NCI-H1105 (cell line): Measurements from ENCODE around the gene VEPH1.

ENCODE experiments used
- DNase-seq: peaks from one replicate; lab custom pipeline; 2025; lab: John Stamatoyannopoulos, UW

VEPH1 gene

DNA sequence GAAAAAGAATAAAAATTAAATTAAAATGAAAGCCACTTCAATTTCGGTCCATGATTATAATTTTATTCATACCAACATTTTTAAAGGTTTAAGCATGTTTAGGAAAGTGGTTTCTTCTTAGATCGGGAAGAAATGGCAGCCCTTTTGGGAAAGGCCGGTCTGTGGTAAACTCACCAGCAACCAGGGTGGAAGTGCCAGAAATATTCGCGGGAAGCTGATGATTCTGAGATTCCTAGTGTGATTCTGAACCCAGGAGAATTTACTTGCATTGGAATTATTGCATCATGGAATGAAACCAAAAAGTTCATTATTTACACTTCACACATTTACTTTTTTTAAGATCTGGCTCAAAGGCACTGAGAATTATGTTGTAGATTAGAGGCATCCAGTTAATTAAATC, 246.1 kb downstream of the VEPH1 start:
- no peak for DNase-seq

DNA sequence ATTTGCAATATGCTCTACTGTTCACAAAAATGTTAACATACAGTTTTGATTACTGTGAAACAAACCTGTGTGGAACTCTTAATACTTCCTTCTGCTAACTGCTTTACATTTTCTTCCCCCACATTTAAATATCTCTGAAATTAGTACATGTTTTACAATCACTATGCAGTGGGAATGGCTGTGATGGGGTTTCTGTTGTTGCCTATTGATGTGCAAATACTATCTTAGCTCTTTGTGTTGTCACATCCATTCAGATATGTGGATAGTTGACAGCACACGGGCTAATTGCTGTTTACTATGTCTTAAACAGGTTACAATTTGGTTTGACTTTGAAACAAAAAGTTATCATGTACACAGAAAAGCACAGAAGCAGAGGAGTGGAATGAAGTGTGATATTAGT, 247.4 kb downstream of the VEPH1 start:
- DNase-seq: no peak

DNA sequence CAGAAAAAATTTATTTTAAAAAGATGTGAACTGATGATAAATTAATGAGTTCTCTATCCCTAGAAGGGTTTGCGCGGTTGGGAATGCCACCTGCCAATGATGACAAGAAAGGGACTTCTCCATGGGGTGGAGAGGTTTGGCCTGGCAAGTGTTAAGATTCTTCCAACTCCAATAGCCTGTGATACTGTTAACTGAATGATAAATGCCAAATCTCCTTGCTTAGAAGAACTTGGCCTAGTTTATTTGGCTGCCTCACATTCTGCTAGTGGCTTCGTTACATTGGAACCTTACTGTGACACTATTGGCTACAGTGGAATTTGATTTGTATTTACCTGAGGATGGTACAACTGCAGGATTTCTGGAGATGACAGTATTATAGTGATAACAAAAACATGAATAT, 251.5 kb downstream of the VEPH1 start:
- no peak for DNase-seq

DNA sequence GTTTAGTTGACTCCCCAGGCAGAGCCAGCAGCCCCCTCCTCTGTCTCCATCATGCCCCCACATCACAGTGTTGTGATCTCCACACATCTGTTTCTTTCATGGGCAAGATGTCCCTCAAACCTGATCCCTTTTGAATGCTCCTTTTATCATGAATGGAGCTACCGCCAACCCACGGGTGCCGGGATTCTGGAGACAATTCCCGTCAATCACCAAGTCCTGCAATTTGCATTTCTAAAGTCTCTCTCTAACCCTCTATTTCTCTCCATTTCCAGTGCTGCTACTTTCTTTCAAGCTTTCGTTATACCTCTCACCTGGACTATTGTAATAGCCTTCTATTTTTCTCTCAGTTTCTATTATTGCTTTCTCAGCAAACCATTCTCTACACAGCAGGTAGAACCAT, 253.6 kb downstream of the VEPH1 start:
- DNase-seq: no peak

DNA sequence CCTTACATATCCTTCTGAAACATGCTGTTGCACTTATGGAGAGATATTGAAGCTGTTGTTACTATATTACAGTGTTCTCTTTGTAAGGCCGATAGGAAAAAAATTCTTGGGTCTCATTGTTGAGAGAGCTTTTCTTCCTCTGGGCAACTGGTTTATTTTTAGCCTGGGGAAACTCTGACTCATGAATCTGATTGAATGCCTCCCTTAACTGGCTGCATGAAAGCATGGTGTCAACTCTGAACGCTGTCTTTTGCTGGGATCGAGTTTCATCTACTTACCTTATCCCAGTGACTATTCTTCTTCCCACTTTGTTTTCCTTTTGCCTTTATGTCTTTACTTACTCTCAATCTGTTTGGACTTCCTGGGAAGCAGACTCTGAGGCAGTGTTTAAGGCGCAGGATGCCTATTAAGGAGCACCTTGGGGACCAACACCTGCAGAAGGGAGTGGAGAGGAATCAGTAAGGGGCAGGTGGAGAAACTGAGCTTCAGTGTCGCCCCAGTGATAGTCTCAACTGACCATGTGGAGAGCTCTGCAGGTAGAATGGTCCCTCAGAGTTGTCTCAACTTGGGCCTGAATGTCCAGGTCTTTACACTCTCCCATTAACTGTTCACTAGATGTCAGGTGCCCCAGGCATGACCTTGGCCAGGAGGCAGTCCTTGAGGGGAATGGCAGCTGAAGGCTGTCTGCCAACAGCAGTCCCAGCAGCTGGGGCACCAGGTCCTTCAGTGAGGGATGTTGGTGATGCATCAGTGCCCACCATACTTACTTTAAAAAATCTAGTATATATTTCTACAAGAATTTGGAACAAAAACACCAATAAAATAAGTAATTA, 254.4 kb downstream of the VEPH1 start:
- DNase-seq: no peak

DNA sequence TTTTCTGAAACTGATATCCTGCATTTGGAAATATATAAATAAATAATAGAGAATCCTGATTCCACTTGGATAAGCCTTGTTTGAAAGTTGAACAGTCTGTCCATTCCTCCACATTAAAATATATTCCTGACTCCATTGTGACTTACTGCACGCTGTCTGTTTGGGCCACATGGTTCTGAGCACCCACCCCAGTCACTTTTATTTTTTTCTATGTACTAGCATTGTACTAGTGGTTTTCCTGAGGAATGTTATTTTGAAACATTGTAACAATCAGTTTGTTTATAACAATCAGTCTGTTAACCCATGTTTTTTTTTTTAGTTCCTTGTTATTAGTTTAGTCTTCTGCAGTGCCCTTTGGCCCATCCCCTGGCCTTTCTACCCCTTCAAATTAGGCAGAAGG, 255.8 kb downstream of the VEPH1 start:
- DNase-seq: no peak

DNA sequence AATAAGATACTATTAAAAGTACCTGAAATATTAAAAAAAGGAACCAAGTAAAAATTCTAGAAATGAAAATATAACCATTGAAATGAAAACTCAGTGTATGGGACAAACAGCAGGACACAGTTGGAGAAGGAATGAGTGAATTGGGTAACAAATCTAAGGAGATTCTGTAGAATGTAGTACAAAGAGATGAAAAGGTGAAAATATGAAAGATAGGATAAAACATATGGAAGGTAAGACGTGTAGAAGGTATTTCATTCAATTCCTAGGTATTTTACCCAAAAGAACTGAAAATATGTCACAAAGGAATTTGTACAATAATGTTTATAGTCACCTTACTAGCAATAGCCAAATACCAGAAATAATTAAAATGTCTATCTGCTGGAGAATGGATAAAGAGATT, 260.4 kb downstream of the VEPH1 start:
- DNase-seq: no peak

DNA sequence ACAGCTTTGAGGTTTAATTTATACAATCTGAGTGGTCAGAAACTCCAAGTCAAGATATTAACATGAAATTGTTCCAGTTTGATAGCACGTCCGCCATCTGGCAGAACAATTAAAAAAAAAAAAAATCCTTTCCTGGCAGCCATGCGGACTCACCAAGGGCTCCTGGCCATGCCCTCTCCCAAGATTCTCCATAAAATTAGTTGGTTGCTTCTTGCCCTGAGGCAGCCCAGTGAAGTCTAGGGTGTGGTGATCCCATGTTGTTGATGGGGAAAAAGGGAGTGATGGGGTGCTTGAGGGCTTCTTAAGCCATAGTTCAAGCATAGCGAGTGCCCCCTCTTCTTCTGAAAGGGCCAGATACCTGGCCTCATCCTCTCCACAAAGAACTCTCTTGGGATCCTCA, 261.6 kb downstream of the VEPH1 start:
- DNase-seq: no peak

DNA sequence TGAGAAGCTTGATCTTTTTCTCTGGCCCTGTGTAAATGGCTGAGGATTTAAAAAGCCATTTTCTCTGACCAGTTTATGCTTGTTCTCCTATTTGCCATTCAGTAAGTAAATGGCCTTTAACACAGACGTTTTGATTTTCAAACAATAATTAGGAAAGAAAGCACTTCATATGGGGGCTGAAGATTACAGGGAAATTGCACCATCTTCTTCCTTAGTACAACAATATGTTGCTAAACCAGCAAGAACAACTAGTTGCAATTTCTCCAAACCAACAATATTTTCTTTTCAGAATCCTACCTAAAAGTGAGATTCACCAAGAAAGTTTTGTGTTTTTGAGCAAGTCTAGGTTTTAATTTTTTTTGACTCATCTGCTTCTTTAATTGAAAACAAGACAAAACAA, 262.8 kb downstream of the VEPH1 start:
- no peak for DNase-seq

DNA sequence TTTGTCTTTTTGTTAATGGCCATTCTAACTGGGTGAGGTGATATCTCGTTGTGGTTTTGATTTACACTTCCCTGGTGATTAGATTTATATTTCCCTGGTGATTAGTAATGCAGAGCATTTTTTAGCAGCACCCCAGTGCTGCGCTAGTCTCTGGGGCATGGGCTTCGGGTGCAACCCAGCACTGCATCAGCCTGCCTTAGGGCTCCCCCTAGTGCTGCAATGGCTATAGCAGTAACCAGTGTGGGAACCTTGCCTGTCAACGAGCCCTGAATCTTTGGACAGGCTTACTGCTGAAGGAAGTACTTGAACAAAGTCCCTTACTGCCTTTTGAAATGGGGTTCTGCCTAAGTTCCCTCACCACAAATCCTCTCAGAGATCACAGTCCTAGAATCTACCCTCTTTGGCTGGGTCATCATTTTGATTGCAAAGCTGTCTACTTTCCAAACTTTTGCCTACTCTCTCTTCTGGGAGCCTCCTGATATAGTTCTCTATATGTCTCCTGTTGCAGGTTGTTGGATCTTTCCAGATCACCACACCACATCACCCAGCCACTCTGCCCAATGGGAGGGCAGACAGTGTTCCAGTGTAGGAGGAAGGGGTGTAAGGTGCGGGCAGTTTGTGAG, 264.0 kb downstream of the VEPH1 start:
- peak; percentile 64 for DNase-seq

DNA sequence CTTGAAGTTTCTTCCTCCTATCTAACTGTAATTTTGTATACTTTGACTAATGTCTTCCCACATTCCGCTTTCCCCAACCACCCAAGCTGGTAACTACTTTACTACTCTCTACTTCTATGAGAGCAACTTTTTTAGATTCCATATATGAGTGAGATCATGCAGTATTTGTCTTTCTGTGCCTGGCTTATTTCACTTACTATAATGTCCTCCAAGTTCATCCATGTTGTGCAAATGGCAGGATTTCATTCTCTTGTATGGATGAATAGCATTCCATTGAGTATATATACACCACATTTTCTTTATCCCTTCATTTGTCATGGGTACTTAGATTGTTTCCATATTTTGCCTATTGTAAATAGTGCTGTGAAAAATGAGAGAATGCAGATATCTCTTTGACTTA, 264.8 kb downstream of the VEPH1 start:
- no peak for DNase-seq

DNA sequence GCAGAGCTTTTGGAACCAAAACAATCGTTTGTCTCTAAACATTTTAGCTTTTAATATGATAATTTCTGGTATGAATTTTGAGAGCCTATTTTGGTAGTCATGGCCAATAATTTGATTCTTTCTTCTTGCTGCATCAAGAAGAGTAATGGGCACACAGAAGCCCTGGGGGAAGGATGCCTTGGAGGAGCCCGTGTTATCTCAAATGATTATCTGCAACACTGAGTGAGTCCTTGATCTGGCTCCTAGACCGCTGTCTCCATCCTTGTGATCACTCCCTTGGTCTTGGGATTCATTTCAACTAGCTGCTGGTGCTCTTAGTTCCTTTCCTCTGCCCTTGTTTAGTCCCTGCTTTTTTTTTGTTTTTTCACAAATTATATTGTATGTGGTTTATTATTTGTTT, 265.3 kb downstream of the VEPH1 start:
- DNase-seq: no peak

DNA sequence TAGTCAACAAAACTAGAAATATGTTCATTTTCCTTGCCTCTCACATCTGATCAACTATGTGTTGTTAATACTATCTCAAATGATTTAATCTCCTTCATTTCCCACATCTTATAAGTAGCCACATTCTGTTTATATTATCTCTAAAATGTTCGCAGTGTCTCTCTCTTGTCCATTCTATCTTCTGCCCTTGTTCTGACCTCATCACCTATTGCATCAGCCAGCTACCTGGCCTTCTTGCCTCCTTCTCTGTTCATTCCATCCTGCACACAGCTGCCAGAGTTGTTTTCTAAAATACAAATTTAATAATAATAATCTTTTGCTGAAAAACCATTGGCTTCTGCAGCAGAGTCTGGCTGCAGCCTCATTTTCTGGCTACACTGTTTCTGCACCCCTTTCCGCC, 267.9 kb downstream of the VEPH1 start:
- DNase-seq: no peak

DNA sequence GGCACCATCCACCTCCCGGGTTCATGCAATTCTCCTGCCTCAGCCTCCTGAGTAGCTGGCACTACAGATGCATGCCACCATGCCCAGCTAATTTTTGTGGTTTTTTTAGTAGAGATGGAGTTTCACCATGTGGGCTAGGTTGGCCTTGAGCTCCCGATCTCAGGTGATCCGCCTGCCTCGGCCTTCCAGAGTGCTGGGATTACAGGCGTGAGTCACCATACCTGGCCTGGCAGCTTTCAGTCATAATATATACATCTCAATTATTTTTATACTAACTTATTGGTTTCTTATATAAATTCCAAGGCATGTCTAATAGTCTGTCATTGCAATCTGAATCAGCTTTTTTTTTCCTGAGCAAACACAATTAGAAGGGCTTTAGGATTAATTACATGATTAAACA, 269.3 kb downstream of the VEPH1 start:
- no peak for DNase-seq

DNA sequence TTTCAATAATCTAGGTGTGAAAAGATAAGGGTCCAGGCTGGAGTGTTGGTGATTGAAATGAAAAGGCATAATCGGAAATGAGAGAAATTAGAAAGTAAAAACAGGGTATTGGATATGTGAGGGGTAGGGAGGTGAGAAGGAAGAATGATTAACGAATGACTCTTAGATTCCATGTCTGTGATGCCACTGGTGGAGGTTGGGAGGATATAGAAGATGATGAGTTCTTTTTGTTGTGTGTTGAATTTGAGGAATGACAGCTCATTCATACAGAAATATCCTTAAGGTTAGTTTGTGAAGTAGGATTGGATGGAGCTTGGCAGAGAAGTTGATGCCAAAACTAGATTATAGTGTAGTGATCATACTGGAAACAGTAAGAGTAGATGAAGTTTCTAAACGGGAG, 271.1 kb downstream of the VEPH1 start:
- DNase-seq: no peak

DNA sequence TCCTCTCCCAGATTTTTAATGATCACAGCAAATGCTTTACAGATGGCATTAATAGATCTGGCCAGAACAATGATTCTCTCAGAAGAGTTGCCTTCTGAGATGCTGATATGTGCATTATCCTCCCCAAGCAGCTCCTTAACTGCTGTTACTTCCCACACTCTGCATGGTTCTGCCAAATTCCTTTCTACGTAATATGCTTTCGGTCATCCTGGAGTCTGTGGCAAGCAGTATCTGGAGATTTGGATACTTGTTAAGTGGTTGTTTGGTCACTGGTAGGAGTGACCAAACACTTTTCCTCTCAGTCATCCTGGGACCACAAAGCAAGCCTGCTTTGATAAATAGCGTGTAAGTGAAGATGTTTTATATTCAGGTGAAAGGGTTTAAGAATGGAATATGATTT, 272.1 kb downstream of the VEPH1 start:
- DNase-seq: no peak

DNA sequence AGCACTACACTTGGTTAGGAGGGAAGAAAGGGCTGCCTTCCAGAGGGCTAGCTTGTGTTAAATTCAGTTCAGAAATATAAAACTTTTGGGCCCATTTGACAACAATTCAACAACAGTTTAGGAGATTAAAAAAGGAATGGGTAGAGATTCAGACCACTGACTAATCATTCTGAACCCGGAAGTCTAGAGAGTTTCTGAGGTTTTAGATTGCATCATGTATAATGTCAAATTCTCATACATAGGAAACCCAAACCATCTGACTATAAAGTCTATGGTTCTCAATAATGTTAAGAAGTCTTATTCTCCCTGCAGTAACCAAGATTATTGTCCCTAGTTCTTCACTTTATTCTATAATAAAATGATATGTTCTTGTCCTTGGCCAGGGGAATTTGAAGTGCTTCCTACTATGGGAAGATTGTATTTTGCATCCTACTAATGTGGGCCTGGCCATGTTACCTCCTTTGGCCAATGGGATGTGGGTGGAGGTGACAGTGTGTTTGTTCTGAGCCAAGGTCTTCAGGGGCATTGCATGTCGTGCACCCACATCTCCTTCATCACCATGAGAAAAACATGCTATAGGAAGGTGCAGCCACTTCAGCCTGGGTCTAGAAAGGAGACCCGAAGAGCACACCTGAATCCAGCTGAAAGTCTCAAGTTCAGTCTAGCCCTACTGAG, 276.9 kb downstream of the VEPH1 start:
- DNase-seq: no peak

DNA sequence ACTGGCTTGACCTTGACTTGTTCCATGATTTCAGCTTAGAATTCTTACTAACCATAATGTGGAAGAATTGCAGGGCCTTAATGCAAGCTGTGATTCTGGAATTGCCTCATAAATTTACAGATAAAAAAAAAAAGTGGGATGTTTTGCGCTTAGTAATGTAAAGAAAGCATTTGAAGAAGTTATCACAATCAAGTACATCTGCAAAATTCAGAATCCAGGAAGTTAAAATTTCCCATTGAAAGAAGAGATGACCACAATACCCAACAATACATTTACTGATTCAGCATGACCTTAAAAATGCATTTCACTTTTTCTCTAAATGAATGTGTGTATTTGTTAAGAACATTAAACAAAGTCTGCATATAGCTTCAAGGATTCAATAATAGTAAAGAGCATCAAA, 278.2 kb downstream of the VEPH1 start:
- DNase-seq: no peak

DNA sequence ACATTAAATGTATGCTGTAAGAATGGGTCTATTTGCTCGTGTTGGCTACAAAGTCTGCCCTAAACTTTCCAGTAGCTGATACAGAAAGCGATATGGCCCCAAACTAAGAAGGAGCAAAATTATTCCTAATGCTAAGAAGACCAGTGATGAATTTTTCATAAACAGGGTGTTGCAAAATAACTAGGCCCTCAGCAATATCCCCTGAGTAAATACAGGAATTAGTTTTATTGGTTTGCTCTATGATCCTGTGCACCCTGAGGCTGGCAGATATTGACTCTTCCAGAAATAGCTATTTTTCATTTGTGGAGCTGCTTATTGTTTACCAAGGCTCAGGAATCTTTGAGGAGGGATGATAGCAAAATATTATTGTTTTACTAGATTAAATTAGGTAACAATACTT, 282.3 kb downstream of the VEPH1 start:
- DNase-seq: no peak

DNA sequence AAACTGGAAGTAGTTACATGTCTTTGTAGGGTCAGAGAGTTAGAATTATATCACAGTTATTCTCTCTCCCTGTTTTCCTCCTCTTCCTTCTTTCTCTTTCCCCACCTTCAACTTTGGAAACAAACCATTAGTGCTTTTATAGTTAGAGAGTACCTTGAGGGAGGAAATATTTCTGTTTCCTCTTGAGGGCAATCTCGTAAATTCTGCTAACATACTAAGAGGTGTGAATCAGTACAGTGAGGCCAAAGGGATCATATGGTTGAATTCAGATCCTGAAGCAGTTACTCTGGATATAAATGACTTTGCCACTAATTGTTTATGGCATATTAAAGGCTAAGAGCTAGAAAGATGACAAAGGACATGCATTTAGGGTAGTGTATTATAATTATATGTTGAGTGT, 283.0 kb downstream of the VEPH1 start:
- peak; percentile 10 for DNase-seq

DNA sequence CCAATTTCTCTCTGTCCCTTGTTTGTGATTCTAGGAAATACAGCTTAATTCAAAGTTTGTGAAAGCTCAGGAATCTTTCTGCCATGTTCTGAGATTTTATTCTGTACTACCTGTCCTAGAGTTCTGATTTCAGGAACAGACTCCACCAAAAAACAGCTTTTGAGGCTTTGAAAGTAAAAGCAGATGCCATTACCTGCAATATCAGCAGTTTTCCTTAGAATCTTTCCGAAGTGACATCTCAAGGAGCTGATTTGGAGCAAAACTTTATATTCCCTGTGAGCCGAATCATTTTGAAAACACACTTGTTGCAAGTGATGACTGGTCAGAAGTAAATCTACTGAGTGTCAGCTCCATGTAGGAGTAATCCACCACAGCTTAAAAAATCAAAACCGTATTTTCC, 284.0 kb downstream of the VEPH1 start:
- no peak for DNase-seq
